ENCODE measurements around the gene LLCFC1.

LLCFC1 gene

GRCh38 chr7:142984297-142984696 lies 45.0 kb downstream of the LLCFC1 start:
- no peak for DNase-seq (ENCODE audit: low read depth in 2 of 2)
